AG04450 (cell line): ENCODE measurements around the gene RABIF. TPM values are rescaled to one million over a fixed set of nuclear protein-coding genes. Genes with fewer than 3 reads are reported as not detected.
"Not testable (repeated sequence)": the region's sequence is repeated elsewhere in the genome, so short reads cannot be mapped to it uniquely, and the experiment has no call there.

ENCODE experiments used
- CTCF ChIA-PET: fragments of 300-600, 350-600 bp; formaldehyde crosslinking; extraction: SDS; loops from one replicate; lab custom pipeline; 2022; ENCODE audit warnings: antibody characterized with exemption, inconsistent platforms; lab: Charles Lee
- POLR2A ChIA-PET: fragments of 350-600 bp; formaldehyde crosslinking; extraction: SDS; loops from one replicate; lab custom pipeline; 2021; ENCODE audit warnings: antibody characterized with exemption, inconsistent platforms; lab: Yijun Ruan, JAX
- DNase-seq: peaks from one replicate; pipeline ENCODE4 v3.0.0-alpha.2; 2011; ENCODE audit warnings: low read depth, low spot score
- H3K27ac ChIP-seq: one replicate; pipeline ENCODE4 v1.5.1; 2012; ENCODE audit warnings: low read depth, low read length, control low read depth
- H3K27me3 ChIP-seq: one replicate; pipeline ENCODE4 v1.6.0; 2012; ENCODE audit warnings: low read length; ENCODE audit not compliant: control insufficient read depth, insufficient read depth
- H3K4me3 ChIP-seq: 2 replicates; pipeline ENCODE4 v1.5.1; 2011; ENCODE audit warnings: mild to moderate bottlenecking, low read depth, low read length, control low read depth
- H3K9me3 ChIP-seq: 2 replicates; pipeline ENCODE4 v1.5.1; 2012; ENCODE audit warnings: low read length; ENCODE audit not compliant: control insufficient read depth, insufficient read depth
- CTCF ChIP-seq: IDR thresholded peaks from 2 replicates; pipeline ENCODE4 v1.5.1; 2011; ENCODE audit warnings: low read depth, low read length, control low read depth, inconsistent platforms
- polyA minus RNA-seq: library from RNA; depleted of rRNA, polyadenylated mRNA; stranded (reverse); fragments of >200 nt; gene quantifications from 2 replicates; pipeline ENCODE4 v1.2.3, GENCODE V29; 2011; rRNA and poly(A)+ RNA removed
- polyA plus RNA-seq: library from polyadenylated mRNA; depleted of rRNA; stranded (reverse); fragments of >200 nt; gene quantifications from 2 replicates; pipeline ENCODE4 v1.2.3, GENCODE V29; 2011; rRNA removed

RABIF gene
- polyA plus RNA-seq (11.5 and 12.6 TPM in 2 replicates), polyA minus RNA-seq (5.3 and 7.2 TPM in 2 replicates)

- ChIA-PET CTCF (no interaction called here), POLR2A (interaction anchor here (0.5 to 1.2 kb wide), 6 partner anchors 77 to 190 kb away, joined by 3 to 11 read pairs (median 4); partner anchors contain the start of gene KDM5B)
- TF ChIP-seq CTCF: peak; percentile 43
Measured at GRCh38 chr1:202888531-202889360, at the start of gene RABIF. RABIF (minus strand) TSS chr1:202889149; CDS start chr1:202889098, 51 bp downstream.

GRCh38 chr1:202938287-202938925, 49.5 kb upstream of the RABIF start:
- no peak for TF ChIP-seq CTCF
- ChIA-PET POLR2A (no interaction called here), CTCF (no interaction called here)
- Histone ChIP-seq H3K4me3 (no peak overlapping the region), H3K27me3 (no peaks in the 10 kb centered on the region), H3K9me3 (no peaks in the 10 kb centered on the region), H3K27ac (no peak overlapping the region)
- DNase-seq: no peak

More at GRCh38 chr1:202888531-202889360, at the start of gene RABIF:
- Histone ChIP-seq H3K9me3 (no peaks in the 10 kb centered on the region; the same call in 1 of the 2 replicates), H3K27ac (peak within 1 kb of the TSS; percentile 87), H3K27me3 (no peaks in the 10 kb centered on the region), H3K4me3 (peak within 1 kb of the TSS; percentile 89)
- peak; percentile 78 for DNase-seq

GRCh38 chr1:202936409-202936808, 47.5 kb upstream of the RABIF start:
- H3K9me3 ChIP-seq, H3K27ac ChIP-seq, CTCF ChIA-PET, DNase-seq, POLR2A ChIA-PET, H3K4me3 ChIP-seq, H3K27me3 ChIP-seq: not testable (repeated sequence)

- ChIA-PET POLR2A (no interaction called here), CTCF (no interaction called here)
- TF ChIP-seq CTCF: no peak
Measured at GRCh38 chr1:202935844-202936243, 46.9 kb upstream of the RABIF start.

GRCh38 chr1:202934755-202935154, 45.8 kb upstream of the RABIF start:
- Histone ChIP-seq H3K4me3 (no peak overlapping the region), H3K9me3 (no peaks in the 10 kb centered on the region; the same call in 1 of the 2 replicates), H3K27me3 (no peaks in the 10 kb centered on the region), H3K27ac (no peak overlapping the region)
- TF ChIP-seq CTCF: no peak
- ChIA-PET POLR2A (no interaction called here), CTCF (no interaction called here)
- DNase-seq: no peak

More at GRCh38 chr1:202935844-202936243, 46.9 kb upstream of the RABIF start:
- Histone ChIP-seq H3K27me3 (no peaks in the 10 kb centered on the region), H3K27ac (no peak overlapping the region), H3K4me3 (no peak overlapping the region), H3K9me3 (no peaks in the 10 kb centered on the region; the same call in 1 of the 2 replicates)
- no peak for DNase-seq
